Myometrial cell (primary cell): ENCODE measurements around the gene SOX14. TPM values are rescaled to one million over a fixed set of nuclear protein-coding genes. Genes with fewer than 3 reads are reported as not detected.

Source experiments
- total RNA-seq: library from RNA; depleted of rRNA; stranded (reverse); fragments of >200 nt; gene quantifications from 2 replicates; pipeline ENCODE4 v1.2.3, GENCODE V29; 2015

The SOX14 gene
- total RNA-seq, result not detected in 2 replicates

GRCh38 chr3:137764001-137764433 lies at the start of gene SOX14:
Gene SOX14 (plus strand): TSS chr3:137764315. CDS start chr3:137764785, 470 bp downstream.

Other genes with a start within 250 kb of the SOX14 start
- gene CLDN18, start 245.8 kb downstream of the SOX14 start, total RNA-seq, result not detected in 2 replicates